GM23338 (cell line): ENCODE data around the gene ICE1. TPM values are rescaled to one million over a fixed set of nuclear protein-coding genes. Genes with fewer than 3 reads are reported as not detected.

Experiments used
- ATAC-seq: fragments of 200-7000 bp; cut with Tn5 transposase; 3 replicates; pipeline ENCODE4 v1.9.1; 2020
- DNase-seq: peaks from one replicate; pipeline ENCODE4 v3.0.0-alpha.2; 2015; ENCODE audit warnings: low spot score
- H2AFZ ChIP-seq: fragments of 200-600 bp; sonication (generic); 2 replicates; pipeline ENCODE4 v1.8.0; 2016; ENCODE audit warnings: antibody characterized with exemption, mild to moderate bottlenecking, moderate library complexity
- H3F3A ChIP-seq: fragments of 200-600 bp; sonication (generic); replicated peaks from 2 replicates; pipeline ENCODE4 v1.8.0; 2017; ENCODE audit warnings: antibody characterized with exemption, mixed run types, low read depth
- H3K27ac ChIP-seq: fragments of 200-600 bp; sonication (generic); 2 replicates; pipeline ENCODE4 v1.6.1; 2016; ENCODE audit warnings: low read depth
- H3K27me3 ChIP-seq: fragments of 200-600 bp; sonication (generic); 2 replicates; pipeline ENCODE4 v1.8.0; 2016; ENCODE audit warnings: mild to moderate bottlenecking, mixed run types, moderate library complexity; ENCODE audit not compliant: insufficient read depth
- H3K36me3 ChIP-seq: fragments of 200-600 bp; sonication (generic); 2 replicates; pipeline ENCODE4 v1.8.0; 2016; ENCODE audit warnings: mild to moderate bottlenecking; ENCODE audit not compliant: insufficient read depth
- H3K4me1 ChIP-seq: fragments of 200-600 bp; sonication (generic); 2 replicates; pipeline ENCODE4 v1.8.0; 2016; ENCODE audit warnings: mild to moderate bottlenecking, moderate library complexity; ENCODE audit not compliant: insufficient read depth
- H3K4me2 ChIP-seq: fragments of 200-600 bp; sonication (generic); 2 replicates; pipeline ENCODE4 v1.7.1; 2017; ENCODE audit warnings: mixed run types
- H3K4me3 ChIP-seq: fragments of 200-600 bp; sonication (generic); 2 replicates; pipeline ENCODE4 v1.6.1; 2016; ENCODE audit warnings: mixed run types
- H3K79me2 ChIP-seq: fragments of 200-600 bp; sonication (generic); replicated peaks from 2 replicates; pipeline ENCODE4 v1.8.0; 2017; ENCODE audit warnings: mild to moderate bottlenecking; ENCODE audit not compliant: insufficient read depth
- H3K9me2 ChIP-seq: fragments of 200-600 bp; sonication (generic); 2 replicates; pipeline ENCODE4 v1.8.0; 2017; ENCODE audit not compliant: insufficient read depth
- H4K20me1 ChIP-seq: fragments of 200-600 bp; sonication (generic); replicated peaks from 2 replicates; pipeline ENCODE4 v1.8.0; 2017; ENCODE audit warnings: mild to moderate bottlenecking; ENCODE audit not compliant: insufficient read depth
- H3K27ac Mint-ChIP-seq: 2 replicates; pipeline ENCODE4 v1.8.0; 2020; ENCODE audit warnings: inconsistent platforms, mild to moderate bottlenecking, moderate library complexity, mixed read lengths
- H3K27me3 Mint-ChIP-seq: 3 replicates; pipeline ENCODE4 v1.8.0; 2022; ENCODE audit warnings: low read depth, mild to moderate bottlenecking, moderate library complexity, mixed read lengths, inconsistent platforms; ENCODE audit not compliant: insufficient read depth, poor library complexity
- H3K36me3 Mint-ChIP-seq: 3 replicates; pipeline ENCODE4 v1.8.0; 2021; ENCODE audit warnings: low read depth, mild to moderate bottlenecking, inconsistent platforms, moderate library complexity, mixed read lengths
- H3K4me1 Mint-ChIP-seq: 3 replicates; pipeline ENCODE4 v1.8.0; 2020; ENCODE audit warnings: mild to moderate bottlenecking, inconsistent platforms, mixed read lengths
- H3K4me3 Mint-ChIP-seq: 3 replicates; pipeline ENCODE4 v1.8.0; 2021; ENCODE audit warnings: moderate library complexity, mild to moderate bottlenecking, inconsistent platforms, mixed read lengths
- H3K9me3 Mint-ChIP-seq: 3 replicates; pipeline ENCODE4 v1.8.0; 2020; ENCODE audit warnings: moderate library complexity, mild to moderate bottlenecking, inconsistent platforms, mixed read lengths
- CREB1 ChIP-seq: fragments of 250-450 bp; sonication (Bioruptor Pico); IDR thresholded peaks from 2 replicates; pipeline ENCODE4 v1.5.0; 2020; ENCODE audit warnings: low read depth, mild to moderate bottlenecking, moderate library complexity
- ETS1 ChIP-seq: IDR thresholded peaks from 2 replicates; pipeline ENCODE4 v1.6.1; 2016; ENCODE audit warnings: antibody characterized with exemption
- EZH2 ChIP-seq: fragments of 200-600 bp; sonication (generic); IDR thresholded peaks from one replicate; pipeline ENCODE4 v1.8.0; 2017; ENCODE audit warnings: antibody characterized with exemption, mild to moderate bottlenecking, low read depth; ENCODE audit not compliant: unreplicated experiment
- EZH2phosphoT487 ChIP-seq: fragments of 200-600 bp; sonication (generic); IDR thresholded peaks from one replicate; pipeline ENCODE4 v1.8.1; 2018; ENCODE audit warnings: antibody characterized with exemption; ENCODE audit not compliant: unreplicated experiment
- JUNB ChIP-seq: IDR thresholded peaks from one replicate; pipeline ENCODE4 v1.6.1; 2016; ENCODE audit warnings: antibody characterized with exemption; ENCODE audit not compliant: unreplicated experiment
- NANOG ChIP-seq: IDR thresholded peaks from 2 replicates; pipeline ENCODE4 v1.6.1; 2016; ENCODE audit warnings: antibody characterized with exemption, borderline replicate concordance
- POLR2AphosphoS5 ChIP-seq: IDR thresholded peaks from 2 replicates; pipeline ENCODE4 v1.6.1; 2016; ENCODE audit warnings: antibody characterized with exemption, low read depth
- STAT1 ChIP-seq: IDR thresholded peaks from one replicate; pipeline ENCODE4 v1.6.1; 2016; ENCODE audit warnings: antibody characterized with exemption; ENCODE audit not compliant: unreplicated experiment
- ZNF114 ChIP-seq: fragments of 250-450 bp; sonication (Bioruptor Pico); IDR thresholded peaks from 2 replicates; pipeline ENCODE4 v1.5.0; 2020; ENCODE audit warnings: mild to moderate bottlenecking, moderate library complexity
- ZNF331 ChIP-seq: fragments of 250-450 bp; sonication (Bioruptor Pico); IDR thresholded peaks from 2 replicates; pipeline ENCODE4 v1.5.0; 2020; ENCODE audit warnings: low read depth, mild to moderate bottlenecking, moderate library complexity
- polyA plus RNA-seq: library from polyadenylated mRNA; unstranded; fragments of >200 nt; fragmentation: Nextera tagmentation; extraction: Ambion mirVana; gene quantifications from 2 replicates; pipeline ENCODE4 v1.2.1, GENCODE V29; 2016
- total RNA-seq: library from RNA; depleted of rRNA; stranded (reverse); fragments of >200 nt; shearing (Covaris generic); gene quantifications from 2 replicates; pipeline ENCODE4 v1.2.3, GENCODE V29; 2014
- TF ChIP-seq, protein P1 (sequence below): IDR thresholded peaks from one replicate; pipeline ENCODE4 v1.6.1; 2018; ENCODE audit warnings: antibody characterized with exemption; ENCODE audit not compliant: unreplicated experiment
- TF ChIP-seq, protein P2 (sequence below), 2 experiments: fragments of 200-600 bp in 1 of 2; sonication (generic) in 1 of 2; conservative IDR thresholded peaks; 2 replicates each; pipeline versions ENCODE4 v1.5.1 to v1.6.1; 2016 to 2017; ENCODE audit warnings: antibody characterized with exemption in 2 of 2, low read depth in 2 of 2, mild to moderate bottlenecking in 2 of 2, moderate library complexity in 1 of 2
- TF ChIP-seq, protein P3 (sequence below): fragments of 250-450 bp; sonication (Bioruptor Pico); IDR thresholded peaks from 2 replicates; pipeline ENCODE4 v1.5.0; 2020; ENCODE audit warnings: mild to moderate bottlenecking, moderate library complexity

Gene ICE1
- total and polyA plus RNA-seq, 2 experiments from 2014 or later, result 59.5 to 65.1 TPM

DNA sequence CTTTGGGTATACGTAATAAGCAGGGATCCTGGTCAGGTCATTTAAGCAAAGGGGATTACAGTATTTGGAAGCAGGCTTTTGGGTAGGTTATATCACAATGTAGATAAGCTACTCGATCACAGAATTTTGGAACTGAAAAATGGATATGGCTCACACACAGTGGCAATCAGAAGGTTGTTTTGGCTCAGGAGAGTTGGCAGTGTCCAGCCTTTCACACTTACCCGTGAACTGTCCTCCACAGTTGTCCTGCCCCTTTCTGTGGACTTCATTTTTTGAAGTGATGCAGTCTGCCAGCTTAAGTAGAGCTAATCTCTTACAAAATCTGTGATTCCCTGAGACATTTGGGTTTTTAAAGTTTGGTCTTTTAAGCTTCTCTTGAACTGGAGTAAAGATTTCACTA lies 30.7 kb downstream of the ICE1 start:
- Mint-ChIP-seq H3K9me3 (no peaks in the 10 kb centered on the region), H3K36me3 (peaks cover 67% of the 10 kb centered on the region), H3K27ac (no peak overlapping the region), H3K4me3 (no peak overlapping the region), H3K27me3 (no peaks in the 10 kb centered on the region), H3K4me1 (no peaks in the 10 kb centered on the region)
- Histone ChIP-seq H4K20me1 (peaks cover 2% of the 10 kb centered on the region; the same call in 1 of the 2 replicates), H3K27me3 (no peaks in the 10 kb centered on the region), H3K36me3 (peaks cover 37% of the 10 kb centered on the region; the same call in 1 of the 2 replicates), H3K4me2 (no peak overlapping the region), H3F3A (no peaks in the 10 kb centered on the region), H3K79me2 (no peaks in the 10 kb centered on the region), H3K9me2 (no peaks in the 10 kb centered on the region), H3K27ac (no peak overlapping the region), H3K4me1 (no peaks in the 10 kb centered on the region; the same call in 1 of the 2 replicates), H3K4me3 (no peak overlapping the region), H2AFZ (no peak overlapping the region)
- TF ChIP-seq ZNF114 (no peak), JUNB (no peak), POLR2AphosphoS5 (no peak), EZH2 (no peak), CREB1 (CRISPR knock-in tag) (no peak), STAT1 (no peak), ZNF331 (CRISPR knock-in tag) (no peak), NANOG (no peak), ETS1 (no peak), EZH2phosphoT487 (no peak)
- TF ChIP-seq, protein P1, sequence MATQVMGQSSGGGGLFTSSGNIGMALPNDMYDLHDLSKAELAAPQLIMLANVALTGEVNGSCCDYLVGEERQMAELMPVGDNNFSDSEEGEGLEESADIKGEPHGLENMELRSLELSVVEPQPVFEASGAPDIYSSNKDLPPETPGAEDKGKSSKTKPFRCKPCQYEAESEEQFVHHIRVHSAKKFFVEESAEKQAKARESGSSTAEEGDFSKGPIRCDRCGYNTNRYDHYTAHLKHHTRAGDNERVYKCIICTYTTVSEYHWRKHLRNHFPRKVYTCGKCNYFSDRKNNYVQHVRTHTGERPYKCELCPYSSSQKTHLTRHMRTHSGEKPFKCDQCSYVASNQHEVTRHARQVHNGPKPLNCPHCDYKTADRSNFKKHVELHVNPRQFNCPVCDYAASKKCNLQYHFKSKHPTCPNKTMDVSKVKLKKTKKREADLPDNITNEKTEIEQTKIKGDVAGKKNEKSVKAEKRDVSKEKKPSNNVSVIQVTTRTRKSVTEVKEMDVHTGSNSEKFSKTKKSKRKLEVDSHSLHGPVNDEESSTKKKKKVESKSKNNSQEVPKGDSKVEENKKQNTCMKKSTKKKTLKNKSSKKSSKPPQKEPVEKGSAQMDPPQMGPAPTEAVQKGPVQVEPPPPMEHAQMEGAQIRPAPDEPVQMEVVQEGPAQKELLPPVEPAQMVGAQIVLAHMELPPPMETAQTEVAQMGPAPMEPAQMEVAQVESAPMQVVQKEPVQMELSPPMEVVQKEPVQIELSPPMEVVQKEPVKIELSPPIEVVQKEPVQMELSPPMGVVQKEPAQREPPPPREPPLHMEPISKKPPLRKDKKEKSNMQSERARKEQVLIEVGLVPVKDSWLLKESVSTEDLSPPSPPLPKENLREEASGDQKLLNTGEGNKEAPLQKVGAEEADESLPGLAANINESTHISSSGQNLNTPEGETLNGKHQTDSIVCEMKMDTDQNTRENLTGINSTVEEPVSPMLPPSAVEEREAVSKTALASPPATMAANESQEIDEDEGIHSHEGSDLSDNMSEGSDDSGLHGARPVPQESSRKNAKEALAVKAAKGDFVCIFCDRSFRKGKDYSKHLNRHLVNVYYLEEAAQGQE, result no peak
- TF ChIP-seq, protein P2, sequence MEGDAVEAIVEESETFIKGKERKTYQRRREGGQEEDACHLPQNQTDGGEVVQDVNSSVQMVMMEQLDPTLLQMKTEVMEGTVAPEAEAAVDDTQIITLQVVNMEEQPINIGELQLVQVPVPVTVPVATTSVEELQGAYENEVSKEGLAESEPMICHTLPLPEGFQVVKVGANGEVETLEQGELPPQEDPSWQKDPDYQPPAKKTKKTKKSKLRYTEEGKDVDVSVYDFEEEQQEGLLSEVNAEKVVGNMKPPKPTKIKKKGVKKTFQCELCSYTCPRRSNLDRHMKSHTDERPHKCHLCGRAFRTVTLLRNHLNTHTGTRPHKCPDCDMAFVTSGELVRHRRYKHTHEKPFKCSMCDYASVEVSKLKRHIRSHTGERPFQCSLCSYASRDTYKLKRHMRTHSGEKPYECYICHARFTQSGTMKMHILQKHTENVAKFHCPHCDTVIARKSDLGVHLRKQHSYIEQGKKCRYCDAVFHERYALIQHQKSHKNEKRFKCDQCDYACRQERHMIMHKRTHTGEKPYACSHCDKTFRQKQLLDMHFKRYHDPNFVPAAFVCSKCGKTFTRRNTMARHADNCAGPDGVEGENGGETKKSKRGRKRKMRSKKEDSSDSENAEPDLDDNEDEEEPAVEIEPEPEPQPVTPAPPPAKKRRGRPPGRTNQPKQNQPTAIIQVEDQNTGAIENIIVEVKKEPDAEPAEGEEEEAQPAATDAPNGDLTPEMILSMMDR (conservative IDR thresholded peaks at IDR 0.05; ENCODE audit: low read depth in 2 of 2), result no peak
- TF ChIP-seq, protein P3, sequence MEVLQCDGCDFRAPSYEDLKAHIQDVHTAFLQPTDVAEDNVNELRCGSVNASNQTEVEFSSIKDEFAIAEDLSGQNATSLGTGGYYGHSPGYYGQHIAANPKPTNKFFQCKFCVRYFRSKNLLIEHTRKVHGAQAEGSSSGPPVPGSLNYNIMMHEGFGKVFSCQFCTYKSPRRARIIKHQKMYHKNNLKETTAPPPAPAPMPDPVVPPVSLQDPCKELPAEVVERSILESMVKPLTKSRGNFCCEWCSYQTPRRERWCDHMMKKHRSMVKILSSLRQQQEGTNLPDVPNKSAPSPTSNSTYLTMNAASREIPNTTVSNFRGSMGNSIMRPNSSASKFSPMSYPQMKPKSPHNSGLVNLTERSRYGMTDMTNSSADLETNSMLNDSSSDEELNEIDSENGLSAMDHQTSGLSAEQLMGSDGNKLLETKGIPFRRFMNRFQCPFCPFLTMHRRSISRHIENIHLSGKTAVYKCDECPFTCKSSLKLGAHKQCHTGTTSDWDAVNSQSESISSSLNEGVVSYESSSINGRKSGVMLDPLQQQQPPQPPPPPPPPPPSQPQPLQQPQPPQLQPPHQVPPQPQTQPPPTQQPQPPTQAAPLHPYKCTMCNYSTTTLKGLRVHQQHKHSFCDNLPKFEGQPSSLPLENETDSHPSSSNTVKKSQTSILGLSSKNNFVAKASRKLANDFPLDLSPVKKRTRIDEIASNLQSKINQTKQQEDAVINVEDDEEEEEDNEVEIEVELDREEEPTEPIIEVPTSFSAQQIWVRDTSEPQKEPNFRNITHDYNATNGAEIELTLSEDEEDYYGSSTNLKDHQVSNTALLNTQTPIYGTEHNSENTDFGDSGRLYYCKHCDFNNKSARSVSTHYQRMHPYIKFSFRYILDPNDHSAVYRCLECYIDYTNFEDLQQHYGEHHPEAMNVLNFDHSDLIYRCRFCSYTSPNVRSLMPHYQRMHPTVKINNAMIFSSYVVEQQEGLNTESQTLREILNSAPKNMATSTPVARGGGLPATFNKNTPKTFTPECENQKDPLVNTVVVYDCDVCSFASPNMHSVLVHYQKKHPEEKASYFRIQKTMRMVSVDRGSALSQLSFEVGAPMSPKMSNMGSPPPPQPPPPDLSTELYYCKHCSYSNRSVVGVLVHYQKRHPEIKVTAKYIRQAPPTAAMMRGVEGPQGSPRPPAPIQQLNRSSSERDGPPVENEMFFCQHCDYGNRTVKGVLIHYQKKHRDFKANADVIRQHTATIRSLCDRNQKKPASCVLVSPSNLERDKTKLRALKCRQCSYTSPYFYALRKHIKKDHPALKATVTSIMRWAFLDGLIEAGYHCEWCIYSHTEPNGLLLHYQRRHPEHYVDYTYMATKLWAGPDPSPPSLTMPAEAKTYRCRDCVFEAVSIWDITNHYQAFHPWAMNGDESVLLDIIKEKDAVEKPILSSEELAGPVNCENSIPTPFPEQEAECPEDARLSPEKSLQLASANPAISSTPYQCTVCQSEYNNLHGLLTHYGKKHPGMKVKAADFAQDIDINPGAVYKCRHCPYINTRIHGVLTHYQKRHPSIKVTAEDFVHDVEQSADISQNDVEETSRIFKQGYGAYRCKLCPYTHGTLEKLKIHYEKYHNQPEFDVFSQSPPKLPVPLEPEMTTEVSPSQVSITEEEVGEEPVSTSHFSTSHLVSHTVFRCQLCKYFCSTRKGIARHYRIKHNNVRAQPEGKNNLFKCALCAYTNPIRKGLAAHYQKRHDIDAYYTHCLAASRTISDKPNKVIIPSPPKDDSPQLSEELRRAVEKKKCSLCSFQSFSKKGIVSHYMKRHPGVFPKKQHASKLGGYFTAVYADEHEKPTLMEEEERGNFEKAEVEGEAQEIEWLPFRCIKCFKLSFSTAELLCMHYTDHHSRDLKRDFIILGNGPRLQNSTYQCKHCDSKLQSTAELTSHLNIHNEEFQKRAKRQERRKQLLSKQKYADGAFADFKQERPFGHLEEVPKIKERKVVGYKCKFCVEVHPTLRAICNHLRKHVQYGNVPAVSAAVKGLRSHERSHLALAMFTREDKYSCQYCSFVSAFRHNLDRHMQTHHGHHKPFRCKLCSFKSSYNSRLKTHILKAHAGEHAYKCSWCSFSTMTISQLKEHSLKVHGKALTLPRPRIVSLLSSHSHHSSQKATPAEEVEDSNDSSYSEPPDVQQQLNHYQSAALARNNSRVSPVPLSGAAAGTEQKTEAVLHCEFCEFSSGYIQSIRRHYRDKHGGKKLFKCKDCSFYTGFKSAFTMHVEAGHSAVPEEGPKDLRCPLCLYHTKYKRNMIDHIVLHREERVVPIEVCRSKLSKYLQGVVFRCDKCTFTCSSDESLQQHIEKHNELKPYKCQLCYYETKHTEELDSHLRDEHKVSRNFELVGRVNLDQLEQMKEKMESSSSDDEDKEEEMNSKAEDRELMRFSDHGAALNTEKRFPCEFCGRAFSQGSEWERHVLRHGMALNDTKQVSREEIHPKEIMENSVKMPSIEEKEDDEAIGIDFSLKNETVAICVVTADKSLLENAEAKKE (CRISPR knock-in tag), result no peak
- ATAC-seq, result no peak
- no peak for DNase-seq
